AG04449 (cell line): ENCODE data around the gene ELAVL4.

Experiments
- CTCF ChIA-PET: fragments of 350-600 bp; formaldehyde crosslinking; extraction: SDS; loops from one replicate; lab custom pipeline; 2021; ENCODE audit warnings: antibody characterized with exemption; lab: Yijun Ruan, JAX
- POLR2A ChIA-PET: fragments of 400-600, 350-600 bp; formaldehyde crosslinking; extraction: SDS; loops from one replicate; lab custom pipeline; 2020; ENCODE audit warnings: antibody characterized with exemption, inconsistent platforms; lab: Yijun Ruan, JAX
- DNase-seq: peaks from one replicate; pipeline ENCODE4 v3.0.0-alpha.2; 2010; ENCODE audit warnings: low read depth, low spot score
- H3K4me3 ChIP-seq: 2 replicates; pipeline ENCODE4 v1.5.1; 2011; ENCODE audit warnings: low read depth, mild to moderate bottlenecking, control low read depth, low read length
- TF ChIP-seq, protein P1 (sequence below): IDR thresholded peaks from one replicate; pipeline ENCODE4 v1.5.1; 2011; ENCODE audit warnings: mild to moderate bottlenecking, moderate library complexity, low read length, control low read depth, inconsistent platforms; ENCODE audit not compliant: insufficient read depth; ENCODE audit errors: missing control alignments

ELAVL4 gene

DNA sequence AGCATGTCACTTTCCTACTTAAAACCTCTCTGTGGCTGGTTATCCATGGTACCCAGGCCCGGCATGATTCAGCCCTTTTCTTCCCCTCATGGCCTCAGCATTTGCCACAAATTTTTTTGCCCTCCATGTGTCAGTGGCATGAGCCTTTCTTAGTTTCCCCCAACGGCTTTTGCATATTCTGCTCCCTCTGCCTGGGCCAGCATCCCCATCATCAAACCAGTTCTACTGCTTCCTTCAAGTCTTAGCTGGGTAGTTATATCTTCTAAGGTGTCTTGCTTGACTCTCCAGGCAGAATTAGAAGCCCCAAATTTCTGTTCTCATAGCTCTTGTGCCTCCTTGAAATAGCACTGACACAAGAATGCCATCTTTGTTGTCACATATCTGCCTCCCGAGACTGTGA, 127.9 kb downstream of the ELAVL4 start:
- CTCF ChIA-PET: no interaction called here
- DNase-seq: no peak
- TF ChIP-seq, protein P1, sequence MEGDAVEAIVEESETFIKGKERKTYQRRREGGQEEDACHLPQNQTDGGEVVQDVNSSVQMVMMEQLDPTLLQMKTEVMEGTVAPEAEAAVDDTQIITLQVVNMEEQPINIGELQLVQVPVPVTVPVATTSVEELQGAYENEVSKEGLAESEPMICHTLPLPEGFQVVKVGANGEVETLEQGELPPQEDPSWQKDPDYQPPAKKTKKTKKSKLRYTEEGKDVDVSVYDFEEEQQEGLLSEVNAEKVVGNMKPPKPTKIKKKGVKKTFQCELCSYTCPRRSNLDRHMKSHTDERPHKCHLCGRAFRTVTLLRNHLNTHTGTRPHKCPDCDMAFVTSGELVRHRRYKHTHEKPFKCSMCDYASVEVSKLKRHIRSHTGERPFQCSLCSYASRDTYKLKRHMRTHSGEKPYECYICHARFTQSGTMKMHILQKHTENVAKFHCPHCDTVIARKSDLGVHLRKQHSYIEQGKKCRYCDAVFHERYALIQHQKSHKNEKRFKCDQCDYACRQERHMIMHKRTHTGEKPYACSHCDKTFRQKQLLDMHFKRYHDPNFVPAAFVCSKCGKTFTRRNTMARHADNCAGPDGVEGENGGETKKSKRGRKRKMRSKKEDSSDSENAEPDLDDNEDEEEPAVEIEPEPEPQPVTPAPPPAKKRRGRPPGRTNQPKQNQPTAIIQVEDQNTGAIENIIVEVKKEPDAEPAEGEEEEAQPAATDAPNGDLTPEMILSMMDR: no peak
- POLR2A ChIA-PET: no interaction called here
- no peak overlapping the region for H3K4me3 ChIP-seq

DNA sequence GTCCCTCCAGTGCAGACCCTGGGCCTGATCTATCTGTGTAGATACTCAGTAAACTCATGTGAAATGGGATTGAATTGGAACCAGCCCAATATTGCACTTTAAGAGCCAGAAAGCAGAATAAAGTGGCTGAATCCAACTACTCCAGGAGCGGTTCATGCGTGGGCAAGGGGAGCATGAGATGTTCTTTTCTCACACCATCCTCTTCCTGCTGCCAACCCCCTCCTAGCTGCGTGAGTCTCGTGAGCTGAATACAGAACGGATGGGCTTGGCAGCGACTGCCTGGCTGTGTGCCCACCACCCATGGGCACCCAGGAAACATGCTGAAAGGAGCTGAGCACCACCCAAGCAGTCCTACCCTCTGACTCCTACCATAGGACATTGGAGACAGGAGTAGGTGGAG, 128.3 kb downstream of the ELAVL4 start:
- no peak for DNase-seq
- CTCF ChIA-PET: no interaction called here
- POLR2A ChIA-PET: no interaction called here
- H3K4me3 ChIP-seq: no peak overlapping the region
- TF ChIP-seq, protein P1: no peak

DNA sequence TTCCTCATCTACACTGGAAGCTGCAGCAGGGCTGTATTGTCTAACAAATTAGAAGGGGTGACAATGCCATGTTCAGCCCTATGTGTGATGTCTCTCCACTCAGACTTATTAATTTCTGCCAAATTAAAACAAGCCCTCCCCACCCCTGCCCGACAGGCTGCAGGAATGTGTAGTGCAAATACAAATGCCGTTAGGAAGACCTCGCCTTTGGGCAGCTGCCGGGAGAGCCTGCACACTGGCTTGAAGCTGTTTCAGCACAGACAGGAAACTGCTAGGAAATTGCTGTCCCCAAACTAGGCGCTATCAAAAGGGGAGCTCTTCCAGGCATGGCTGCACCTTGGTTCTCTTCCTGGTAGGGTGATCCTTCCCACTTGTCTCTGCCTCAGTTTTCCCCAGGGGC, 135.2 kb downstream of the ELAVL4 start:
- CTCF ChIA-PET: no interaction called here
- POLR2A ChIA-PET: no interaction called here
- no peak overlapping the region for H3K4me3 ChIP-seq
- TF ChIP-seq, protein P1: no peak
- no peak for DNase-seq

DNA sequence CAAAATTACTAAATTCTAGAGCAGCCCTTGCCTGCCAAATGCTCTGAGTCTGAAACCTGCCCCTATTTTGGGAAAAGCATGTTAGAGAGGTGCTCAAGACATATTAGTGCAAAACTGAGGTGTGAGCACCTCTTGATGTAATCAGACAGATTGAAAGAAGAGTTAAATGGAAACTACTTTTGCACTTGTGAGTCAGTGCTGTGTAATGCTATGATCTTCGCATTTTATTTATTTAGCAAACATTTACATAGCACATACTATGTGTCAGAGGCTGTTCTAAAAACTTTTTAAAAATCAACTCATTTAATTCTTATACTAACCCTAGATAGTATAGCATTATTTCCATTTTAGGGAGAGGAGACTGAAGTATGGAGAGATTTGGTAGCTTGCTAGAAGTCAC, 138.1 kb downstream of the ELAVL4 start:
- TF ChIP-seq, protein P1: no peak
- no peak overlapping the region for H3K4me3 ChIP-seq
- no peak for DNase-seq
- CTCF ChIA-PET: no interaction called here
- POLR2A ChIA-PET: no interaction called here

DNA sequence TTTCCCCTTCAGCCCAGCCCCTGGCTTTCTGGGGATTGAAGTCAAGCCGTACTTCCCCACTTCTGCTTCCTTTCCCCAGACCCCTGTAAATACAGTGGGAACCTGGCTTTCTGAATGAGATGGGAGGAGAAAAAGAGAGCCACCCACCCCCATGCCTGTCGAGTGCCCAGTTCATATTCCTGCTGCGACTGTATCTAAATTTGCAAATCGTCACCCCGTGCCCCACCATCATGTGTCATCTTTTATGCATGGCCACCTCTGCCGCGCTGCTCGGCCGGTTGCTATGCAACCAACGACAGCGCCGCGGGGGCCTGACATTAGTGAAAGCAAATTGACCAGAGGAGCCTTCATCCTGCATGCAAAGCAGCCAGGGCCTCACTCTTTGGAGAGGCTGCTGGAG, 143.0 kb downstream of the ELAVL4 start:
- ChIA-PET CTCF (no interaction called here), POLR2A (no interaction called here)
- TF ChIP-seq, protein P1: no peak
- no peak for DNase-seq
- no peak overlapping the region for H3K4me3 ChIP-seq

DNA sequence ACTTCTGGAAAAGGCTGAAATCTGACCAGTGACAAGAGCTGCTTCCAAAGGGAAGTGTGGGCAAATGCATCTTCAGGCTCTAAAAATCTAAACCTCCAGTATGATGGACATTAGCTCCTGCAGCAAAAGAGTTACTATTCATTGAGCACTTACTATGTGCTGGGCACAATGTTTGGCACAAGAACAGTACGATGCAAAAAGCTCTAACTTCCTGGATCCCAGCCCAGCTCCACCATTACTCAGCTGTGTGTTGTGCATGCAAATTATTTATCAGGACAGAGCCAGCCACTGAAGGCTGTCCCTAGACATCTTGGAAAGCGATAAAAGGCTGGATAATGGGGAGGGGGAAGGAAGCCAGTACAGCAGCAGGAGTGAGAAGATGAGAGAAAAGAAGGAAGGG, 143.5 kb downstream of the ELAVL4 start:
- DNase-seq: no peak
- no peak overlapping the region for H3K4me3 ChIP-seq
- ChIA-PET POLR2A (no interaction called here), CTCF (no interaction called here)
- TF ChIP-seq, protein P1: no peak
